Measurements from ENCODE around the gene SOD1. TPM values are rescaled to one million over a fixed set of nuclear protein-coding genes. Genes with fewer than 3 reads are reported as not detected.
A peak's percentile ranks its signal among the peaks of the same experiment; 100 is the strongest.
"Not testable (repeated sequence)": the region's sequence is repeated elsewhere in the genome, so short reads cannot be mapped to it uniquely, and the experiment has no call there.

Gene SOD1
- total and polyA plus RNA-seq, 2 experiments from 2014 or later: 242 to 463 TPM

- TF ChIP-seq, protein P1, sequence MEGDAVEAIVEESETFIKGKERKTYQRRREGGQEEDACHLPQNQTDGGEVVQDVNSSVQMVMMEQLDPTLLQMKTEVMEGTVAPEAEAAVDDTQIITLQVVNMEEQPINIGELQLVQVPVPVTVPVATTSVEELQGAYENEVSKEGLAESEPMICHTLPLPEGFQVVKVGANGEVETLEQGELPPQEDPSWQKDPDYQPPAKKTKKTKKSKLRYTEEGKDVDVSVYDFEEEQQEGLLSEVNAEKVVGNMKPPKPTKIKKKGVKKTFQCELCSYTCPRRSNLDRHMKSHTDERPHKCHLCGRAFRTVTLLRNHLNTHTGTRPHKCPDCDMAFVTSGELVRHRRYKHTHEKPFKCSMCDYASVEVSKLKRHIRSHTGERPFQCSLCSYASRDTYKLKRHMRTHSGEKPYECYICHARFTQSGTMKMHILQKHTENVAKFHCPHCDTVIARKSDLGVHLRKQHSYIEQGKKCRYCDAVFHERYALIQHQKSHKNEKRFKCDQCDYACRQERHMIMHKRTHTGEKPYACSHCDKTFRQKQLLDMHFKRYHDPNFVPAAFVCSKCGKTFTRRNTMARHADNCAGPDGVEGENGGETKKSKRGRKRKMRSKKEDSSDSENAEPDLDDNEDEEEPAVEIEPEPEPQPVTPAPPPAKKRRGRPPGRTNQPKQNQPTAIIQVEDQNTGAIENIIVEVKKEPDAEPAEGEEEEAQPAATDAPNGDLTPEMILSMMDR (IDR thresholded peaks at IDR 0.05; ENCODE audit: low read depth, low read length): no peak
- H3K4me3 ChIP-seq: no peak overlapping the region
- DNase-seq (ENCODE audit: low read depth in 1 of 2, low spot score in 1 of 2): no peak
- H3K4me1 ChIP-seq (ENCODE audit: low read depth): no peaks in the 10 kb centered on the region
- H3K9me3 ChIP-seq (ENCODE audit: low read depth): no peaks in the 10 kb centered on the region
- H3K36me3 ChIP-seq: no peaks in the 10 kb centered on the region
- no peaks in the 10 kb centered on the region for H3K27me3 ChIP-seq
- H3K27ac ChIP-seq: no peak overlapping the region
Measured at GRCh38 chr21:31658053-31658452, 1.4 kb upstream of the SOD1 start.

DNA sequence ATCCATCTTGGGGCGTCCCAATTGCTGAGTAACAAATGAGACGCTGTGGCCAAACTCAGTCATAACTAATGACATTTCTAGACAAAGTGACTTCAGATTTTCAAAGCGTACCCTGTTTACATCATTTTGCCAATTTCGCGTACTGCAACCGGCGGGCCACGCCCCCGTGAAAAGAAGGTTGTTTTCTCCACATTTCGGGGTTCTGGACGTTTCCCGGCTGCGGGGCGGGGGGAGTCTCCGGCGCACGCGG is 282 bp upstream of the SOD1 start:
- no peaks in the 10 kb centered on the region for H3K4me1 ChIP-seq (ENCODE audit: low read depth)
- TF ChIP-seq, protein P1 (IDR thresholded peaks at IDR 0.05; ENCODE audit: low read depth, low read length): no peak
- H3K27ac ChIP-seq: no peak overlapping the region
- H3K9me3 ChIP-seq (ENCODE audit: low read depth): no peaks in the 10 kb centered on the region
- H3K4me3 ChIP-seq: peak overlapping the region; percentile 70
- H3K27me3 ChIP-seq: no peaks in the 10 kb centered on the region
- DNase-seq (ENCODE audit: low read depth in 1 of 2, low spot score in 1 of 2): peak in 1 of 2 donors; percentile 17
- H3K36me3 ChIP-seq: no peaks in the 10 kb centered on the region

DNA sequence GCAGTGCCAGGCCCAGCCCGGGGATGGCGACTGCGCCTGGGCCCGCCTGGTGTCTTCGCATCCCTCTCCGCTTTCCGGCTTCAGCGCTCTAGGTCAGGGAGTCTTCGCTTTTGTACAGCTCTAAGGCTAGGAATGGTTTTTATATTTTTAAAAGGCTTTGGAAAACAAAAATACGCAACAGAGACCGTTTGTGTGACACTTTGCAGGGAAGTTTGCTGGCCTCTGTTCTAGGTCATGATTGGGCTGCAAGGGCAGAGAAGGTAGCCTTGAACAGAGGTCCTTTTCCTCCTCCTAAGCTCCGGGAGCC is 719 bp downstream of the SOD1 start:
- Histone ChIP-seq H3K27ac (peak overlapping the region; percentile 83), H3K36me3 (no peaks in the 10 kb centered on the region), H3K9me3 (ENCODE audit: low read depth) (no peaks in the 10 kb centered on the region), H3K27me3 (no peaks in the 10 kb centered on the region), H3K4me1 (ENCODE audit: low read depth) (no peaks in the 10 kb centered on the region), H3K4me3 (peak overlapping the region; percentile 70)
- TF ChIP-seq, protein P1 (IDR thresholded peaks at IDR 0.05; ENCODE audit: low read depth, low read length): no peak
- DNase-seq (ENCODE audit: low read depth in 1 of 2, low spot score in 1 of 2): peak in 1 of 2 donors; percentile 36

DNA sequence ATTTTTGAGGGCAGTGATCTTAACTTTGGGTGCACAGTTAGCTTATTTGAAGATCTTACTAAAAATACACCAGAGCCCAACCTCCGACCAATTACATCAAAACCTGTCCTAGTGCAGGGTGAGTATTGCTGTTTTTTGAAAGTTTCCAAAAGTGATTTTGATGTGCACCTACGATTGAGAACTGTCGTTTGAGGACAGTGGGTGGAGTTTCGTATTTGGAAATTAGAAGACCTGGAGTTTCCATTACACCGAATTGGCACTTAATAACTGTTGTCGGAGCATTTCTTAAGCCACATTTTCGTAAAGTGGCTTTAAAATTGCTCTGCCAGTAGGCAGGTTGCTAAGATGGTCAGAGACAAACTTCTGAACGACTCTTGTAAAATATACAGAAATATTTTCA is 1.1 kb downstream of the SOD1 start:
- TF ChIP-seq, protein P1 (IDR thresholded peaks at IDR 0.05; ENCODE audit: low read depth, low read length): no peak
- no peaks in the 10 kb centered on the region for H3K36me3 ChIP-seq
- H3K4me1 ChIP-seq (ENCODE audit: low read depth): no peaks in the 10 kb centered on the region
- H3K4me3 ChIP-seq: peak overlapping the region; percentile 70
- H3K27ac ChIP-seq: no peak overlapping the region
- H3K27me3 ChIP-seq: no peaks in the 10 kb centered on the region
- no peak for DNase-seq (ENCODE audit: low read depth in 1 of 2, low spot score in 1 of 2)
- no peaks in the 10 kb centered on the region for H3K9me3 ChIP-seq (ENCODE audit: low read depth)

DNA sequence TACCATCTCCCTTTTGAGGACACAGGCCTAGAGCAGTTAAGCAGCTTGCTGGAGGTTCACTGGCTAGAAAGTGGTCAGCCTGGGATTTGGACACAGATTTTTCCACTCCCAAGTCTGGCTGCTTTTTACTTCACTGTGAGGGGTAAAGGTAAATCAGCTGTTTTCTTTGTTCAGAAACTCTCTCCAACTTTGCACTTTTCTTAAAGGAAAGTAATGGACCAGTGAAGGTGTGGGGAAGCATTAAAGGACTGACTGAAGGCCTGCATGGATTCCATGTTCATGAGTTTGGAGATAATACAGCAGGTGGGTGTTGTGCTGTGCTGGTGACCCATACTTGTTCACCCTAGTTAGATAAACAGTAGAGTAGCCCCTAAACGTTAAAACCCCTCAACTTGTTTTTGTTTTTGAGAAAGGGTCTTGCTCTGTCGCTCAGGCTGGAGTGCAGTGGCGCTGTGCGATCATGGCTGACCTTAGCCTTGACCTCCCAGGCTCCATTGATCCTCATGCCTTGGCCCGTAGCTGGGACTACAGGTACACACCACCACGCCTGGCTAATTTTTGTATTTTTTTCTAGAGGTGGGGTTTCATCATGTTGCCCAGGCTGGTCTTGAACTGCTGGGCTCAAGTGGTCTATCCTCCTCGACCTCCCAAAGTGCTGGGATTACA is 4.2 kb downstream of the SOD1 start:
- no peak for DNase-seq (ENCODE audit: low read depth in 1 of 2, low spot score in 1 of 2)
- Histone ChIP-seq H3K4me1 (ENCODE audit: low read depth) (no peaks in the 10 kb centered on the region), H3K4me3 (no peak overlapping the region), H3K27me3 (no peaks in the 10 kb centered on the region), H3K9me3 (ENCODE audit: low read depth) (no peaks in the 10 kb centered on the region), H3K27ac (no peak overlapping the region), H3K36me3 (peaks cover 18% of the 10 kb centered on the region)
- TF ChIP-seq, protein P1 (IDR thresholded peaks at IDR 0.05; ENCODE audit: low read depth, low read length): no peak

DNA sequence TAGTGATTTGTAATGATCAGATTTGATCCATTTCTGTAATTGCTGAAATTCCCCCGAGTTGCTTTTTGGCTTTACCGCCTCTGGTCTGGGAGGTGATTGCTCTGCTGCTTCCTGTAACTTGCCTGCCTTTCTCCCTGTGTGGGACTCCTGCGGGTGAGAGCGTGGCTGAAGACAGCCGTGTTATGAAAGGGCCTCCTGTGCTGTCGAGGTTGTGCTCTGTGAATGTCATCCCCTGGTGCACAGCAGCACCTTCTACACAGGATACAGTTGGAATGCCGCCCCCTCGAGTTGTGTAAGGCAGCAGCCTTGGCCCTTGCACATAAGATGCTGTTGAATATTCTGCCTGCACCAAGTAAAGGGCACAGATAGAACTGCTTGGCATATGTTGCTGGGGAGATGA is 5.9 kb downstream of the SOD1 start:
- DNase-seq (ENCODE audit: low read depth in 1 of 2, low spot score in 1 of 2): peak in 1 of 2 donors; percentile 49
- TF ChIP-seq, protein P1 (IDR thresholded peaks at IDR 0.05; ENCODE audit: low read depth, low read length): no peak
- H3K27me3 ChIP-seq: no peaks in the 10 kb centered on the region
- peaks cover 25% of the 10 kb centered on the region for H3K36me3 ChIP-seq
- no peaks in the 10 kb centered on the region for H3K4me1 ChIP-seq (ENCODE audit: low read depth)
- H3K9me3 ChIP-seq (ENCODE audit: low read depth): no peaks in the 10 kb centered on the region
- H3K27ac ChIP-seq: no peak overlapping the region
- no peak overlapping the region for H3K4me3 ChIP-seq

DNA sequence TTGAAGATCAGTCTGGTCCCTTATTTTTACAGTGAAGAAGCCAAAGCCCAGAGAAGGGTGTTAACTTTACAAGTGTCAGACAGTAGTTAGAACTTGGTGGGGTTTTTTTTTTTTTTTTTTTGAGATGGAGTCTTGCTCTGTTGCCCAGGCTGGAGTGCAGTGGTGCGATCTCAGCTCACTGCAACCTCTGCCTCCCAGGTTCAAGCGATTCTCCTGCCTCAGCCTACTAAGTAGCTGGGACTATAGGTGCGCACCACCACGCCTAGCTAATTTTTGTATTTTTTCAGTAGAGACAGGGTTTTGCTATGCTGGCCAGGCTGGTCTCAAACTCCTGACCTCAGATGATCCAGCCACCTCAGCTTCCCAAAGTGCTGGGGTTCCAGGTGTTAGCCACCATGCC is 6.4 kb downstream of the SOD1 start:
- DNase-seq (ENCODE audit: low read depth in 1 of 2, low spot score in 1 of 2); H3K9me3 ChIP-seq (ENCODE audit: low read depth); H3K4me1 ChIP-seq (ENCODE audit: low read depth); H3K27me3 ChIP-seq; H3K4me3 ChIP-seq; H3K27ac ChIP-seq: not testable (repeated sequence)
- H3K36me3 ChIP-seq: peaks cover 25% of the 10 kb centered on the region

All from cardiac muscle cell (in vitro differentiated cells and primary cell).